ENCODE data around the gene CDR2L.

GRCh38 chr17:75033346-75034235 lies 46.2 kb downstream of the CDR2L start:
- TF ChIP-seq CTCF (IDR thresholded peaks at IDR 0.05) (peak in 2 of 6 experiments; percentile 1 to 9), POLR2A (IDR thresholded peaks at IDR 0.05) (peak in 1 of 2 donors; percentile 4)
